GM12874 (cell line): ENCODE results near the gene TTC23.

ENCODE experiments used
- TF ChIP-seq, protein P1 (sequence below): IDR thresholded peaks from 2 replicates; pipeline ENCODE4 v1.5.1; 2011; ENCODE audit warnings: low read depth, mild to moderate bottlenecking, control low read depth, low read length, moderate library complexity; ENCODE audit not compliant: insufficient read depth

Gene TTC23

DNA sequence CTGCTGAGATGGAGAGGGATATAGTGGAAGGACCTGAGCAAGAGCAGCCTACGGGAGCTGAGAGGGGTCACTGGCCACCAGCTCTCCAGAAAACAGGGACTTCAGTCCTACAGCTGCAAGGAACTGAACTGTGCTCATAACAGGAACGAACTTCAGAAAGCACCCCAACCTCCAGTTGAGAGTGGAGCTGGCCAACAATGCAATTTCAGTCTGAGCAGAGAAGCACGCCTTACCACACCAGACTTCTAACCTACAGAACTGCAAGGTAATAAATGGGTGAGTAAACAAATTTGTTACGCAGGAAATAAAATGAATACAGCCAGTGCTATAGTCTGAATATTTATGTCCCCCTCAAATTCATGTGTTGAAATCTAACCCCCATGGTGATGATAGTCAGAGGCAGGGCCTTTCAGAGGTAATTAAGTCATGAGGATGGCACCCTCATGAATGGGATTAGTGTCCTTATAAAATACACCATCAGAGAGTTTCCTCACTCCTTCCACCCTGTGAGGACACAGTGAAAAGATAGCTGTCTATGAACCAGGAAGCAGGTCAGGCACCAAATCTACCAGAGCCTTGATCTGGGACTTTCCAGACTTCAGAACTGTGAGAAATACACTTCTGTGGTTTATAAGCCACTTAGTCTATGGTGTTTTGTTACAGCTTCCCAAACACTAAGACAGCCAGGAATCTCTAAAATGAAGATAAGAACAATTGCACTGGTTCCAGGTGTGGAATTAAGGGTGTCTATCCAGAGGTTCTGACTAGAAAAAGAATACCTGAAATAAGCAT lies 85.9 kb downstream of the TTC23 start:
- TF ChIP-seq, protein P1, sequence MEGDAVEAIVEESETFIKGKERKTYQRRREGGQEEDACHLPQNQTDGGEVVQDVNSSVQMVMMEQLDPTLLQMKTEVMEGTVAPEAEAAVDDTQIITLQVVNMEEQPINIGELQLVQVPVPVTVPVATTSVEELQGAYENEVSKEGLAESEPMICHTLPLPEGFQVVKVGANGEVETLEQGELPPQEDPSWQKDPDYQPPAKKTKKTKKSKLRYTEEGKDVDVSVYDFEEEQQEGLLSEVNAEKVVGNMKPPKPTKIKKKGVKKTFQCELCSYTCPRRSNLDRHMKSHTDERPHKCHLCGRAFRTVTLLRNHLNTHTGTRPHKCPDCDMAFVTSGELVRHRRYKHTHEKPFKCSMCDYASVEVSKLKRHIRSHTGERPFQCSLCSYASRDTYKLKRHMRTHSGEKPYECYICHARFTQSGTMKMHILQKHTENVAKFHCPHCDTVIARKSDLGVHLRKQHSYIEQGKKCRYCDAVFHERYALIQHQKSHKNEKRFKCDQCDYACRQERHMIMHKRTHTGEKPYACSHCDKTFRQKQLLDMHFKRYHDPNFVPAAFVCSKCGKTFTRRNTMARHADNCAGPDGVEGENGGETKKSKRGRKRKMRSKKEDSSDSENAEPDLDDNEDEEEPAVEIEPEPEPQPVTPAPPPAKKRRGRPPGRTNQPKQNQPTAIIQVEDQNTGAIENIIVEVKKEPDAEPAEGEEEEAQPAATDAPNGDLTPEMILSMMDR = no peak

DNA sequence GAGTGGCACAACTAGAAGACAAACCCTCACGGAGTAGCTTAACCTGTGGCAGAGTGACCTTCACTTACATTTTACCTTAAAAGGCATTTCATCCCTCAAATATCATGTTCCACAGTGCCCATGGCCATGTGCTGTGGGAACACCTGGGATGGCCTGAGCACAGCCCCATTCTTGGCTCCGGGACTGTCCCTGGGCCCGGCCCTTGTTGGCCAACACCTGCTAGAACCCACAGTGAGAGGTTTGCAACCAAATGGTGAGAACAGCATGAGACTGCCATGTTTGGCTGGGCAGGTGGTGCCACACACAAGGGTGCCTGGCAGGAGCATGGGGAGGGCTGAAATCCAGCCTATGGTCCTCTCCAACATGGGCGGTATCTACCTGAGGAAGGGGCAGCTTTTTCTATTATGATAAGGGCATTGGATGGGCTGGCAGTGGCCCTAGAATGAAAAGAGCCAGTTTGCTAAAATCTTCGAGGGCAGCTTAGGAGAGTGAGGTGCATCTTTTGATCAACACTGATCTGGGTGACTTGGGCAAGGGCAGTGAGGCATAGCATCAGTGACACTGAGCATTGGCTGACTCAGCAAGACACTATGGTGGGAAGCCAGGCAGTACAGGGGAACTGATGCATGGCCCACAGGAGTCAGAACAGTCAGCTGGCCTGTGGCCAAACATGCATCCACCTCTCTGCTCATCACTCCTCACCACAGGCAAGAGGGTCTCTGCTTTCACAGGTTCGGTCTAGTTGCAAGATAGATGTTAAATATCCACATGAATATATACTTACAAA lies 90.6 kb downstream of the TTC23 start:
- TF ChIP-seq, protein P1 = no peak

DNA sequence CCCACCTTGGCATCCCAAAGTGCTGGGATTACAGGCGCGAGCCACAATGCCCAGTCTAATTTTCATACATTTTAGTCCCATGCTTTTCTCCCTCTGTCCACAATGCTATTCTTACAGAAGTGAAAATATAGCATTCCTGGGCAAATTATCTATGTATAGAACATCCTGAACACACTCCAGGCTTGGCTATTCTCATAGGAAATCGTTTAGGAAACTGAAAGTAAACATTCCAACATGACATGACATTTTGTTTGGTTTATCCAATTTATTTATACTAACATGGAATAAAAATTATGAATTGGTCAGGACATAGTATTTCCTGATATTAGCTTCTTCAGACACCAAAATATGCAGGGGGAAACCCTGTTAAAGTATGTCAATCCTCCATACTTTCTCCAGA lies 91.9 kb downstream of the TTC23 start:
- TF ChIP-seq, protein P1 = no peak

DNA sequence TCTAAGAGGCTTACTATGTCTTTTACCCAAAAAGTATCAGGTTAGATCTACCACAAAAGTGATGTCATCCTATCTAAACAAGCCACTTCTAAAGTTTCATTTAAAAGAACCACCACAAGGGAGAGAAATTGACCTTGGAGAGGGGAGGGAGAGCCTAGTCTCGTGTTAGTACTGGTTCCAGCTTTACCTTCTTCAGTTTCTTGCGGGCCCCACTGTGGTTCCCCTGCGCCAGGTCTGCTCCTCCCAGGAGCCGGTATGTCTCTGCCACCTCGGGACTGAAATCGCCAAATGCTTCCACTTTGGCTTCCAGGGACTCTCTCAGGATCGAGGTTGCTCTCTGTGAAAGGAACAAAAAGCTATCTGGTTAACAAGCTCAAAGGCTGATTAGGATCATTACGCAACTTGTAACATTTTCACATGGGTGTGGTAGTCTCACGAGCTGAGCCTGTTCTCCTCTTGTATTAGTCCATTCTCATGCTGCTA lies 93.4 kb downstream of the TTC23 start:
- TF ChIP-seq, protein P1 = no peak

DNA sequence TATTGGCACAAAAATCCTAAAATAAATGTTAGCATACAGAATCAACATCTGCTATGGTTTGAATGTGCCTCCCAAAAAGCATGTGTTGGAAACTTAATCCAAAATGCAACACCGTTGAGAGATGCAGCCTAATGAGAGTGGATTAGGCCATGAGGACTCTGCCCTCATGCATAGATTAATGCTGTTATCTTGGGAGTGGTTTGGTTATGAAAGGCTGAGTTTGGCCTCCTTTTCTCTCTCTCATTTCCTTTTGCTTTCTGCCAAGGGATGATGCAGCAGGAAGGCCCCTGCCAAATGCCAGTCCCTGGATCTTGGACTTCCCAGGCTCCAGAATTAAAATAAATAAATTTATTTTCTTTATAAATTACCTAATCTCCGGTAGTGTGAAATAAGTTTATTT lies 95.1 kb downstream of the TTC23 start:
- TF ChIP-seq, protein P1 = no peak

DNA sequence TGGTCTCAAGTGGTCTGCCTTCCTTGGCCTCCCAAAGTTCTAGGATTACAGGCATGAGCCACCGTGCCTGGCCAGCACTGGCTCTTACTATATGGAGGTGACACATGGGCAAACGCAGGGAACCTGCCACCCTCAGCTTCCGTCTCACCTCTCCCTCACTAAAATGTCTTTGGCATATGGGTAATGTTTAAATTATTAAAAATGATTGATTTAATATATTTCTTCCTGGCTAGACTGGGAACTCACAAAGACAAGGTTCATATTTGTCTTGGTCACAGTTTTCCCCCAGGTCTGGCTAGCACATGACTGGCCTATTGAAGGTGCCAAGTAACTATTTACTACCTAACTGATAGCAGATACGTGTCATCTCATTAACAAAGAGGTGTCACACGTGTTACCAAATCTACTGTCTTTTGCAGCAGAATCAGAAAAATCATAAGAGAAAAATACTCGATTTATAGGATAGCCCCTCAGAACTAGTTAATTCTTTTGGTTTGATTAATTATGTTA lies 96.3 kb downstream of the TTC23 start:
- TF ChIP-seq, protein P1 = no peak

DNA sequence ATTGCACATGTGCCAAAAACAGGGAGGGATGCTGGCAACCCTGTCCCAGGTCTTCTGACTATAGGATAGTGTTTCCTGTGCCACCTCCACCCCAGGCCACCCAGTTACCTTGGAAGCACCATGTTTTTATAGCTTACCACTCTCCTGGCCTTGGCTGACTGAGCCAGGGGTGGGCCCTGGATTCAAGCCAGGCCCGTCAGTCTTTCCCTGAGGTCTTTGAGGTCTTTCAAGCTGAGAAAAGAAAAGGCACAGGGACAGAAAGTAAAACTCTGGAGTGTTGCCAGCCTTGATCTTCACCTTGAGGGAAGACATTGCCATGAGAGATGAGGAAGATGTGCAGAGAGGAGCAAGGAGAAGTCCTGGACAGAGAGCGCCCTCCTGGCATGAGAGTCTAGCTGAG lies 98.2 kb downstream of the TTC23 start:
- TF ChIP-seq, protein P1 = no peak
